ENCODE results near the gene TMEM135.
"Not testable (repeated sequence)": the region's sequence is repeated elsewhere in the genome, so short reads cannot be mapped to it uniquely, and the experiment has no call there.

Gene TMEM135

GRCh38 chr11:87136236-87136635, 98.5 kb downstream of the TMEM135 start:
- Histone ChIP-seq H3K9ac (ENCODE audit: low read depth in 1 of 2, low read length in 2 of 2) (no peak overlapping the region), H3K27me3 (ENCODE audit: control insufficient read depth in 1 of 2, insufficient read depth in 2 of 2, low read length in 2 of 2) (no peaks in the 10 kb centered on the region), H3K36me3 (ENCODE audit: control insufficient read depth in 1 of 2, insufficient read depth in 2 of 2, low read length in 2 of 2) (no peaks in the 10 kb centered on the region), H3K4me1 (ENCODE audit: control insufficient read depth in 1 of 2, insufficient read depth in 2 of 2, low read length in 2 of 2) (no peaks in the 10 kb centered on the region), H3K27ac (ENCODE audit: low read depth, low read length) (no peak overlapping the region), H3K4me3 (ENCODE audit: low read depth in 1 of 2, low read length in 2 of 2) (no peak overlapping the region), H3K9me3 (ENCODE audit: control insufficient read depth in 1 of 2, low read length in 2 of 2) (peaks cover 0 to 8% of the 10 kb centered on the region in 2 donors)

- Histone ChIP-seq H3K9me3 (ENCODE audit: control insufficient read depth in 1 of 2, low read length in 2 of 2) (peaks cover 0 to 8% of the 10 kb centered on the region in 2 donors), H3K27ac (ENCODE audit: low read depth, low read length) (no peak overlapping the region), H3K27me3 (ENCODE audit: control insufficient read depth in 1 of 2, insufficient read depth in 2 of 2, low read length in 2 of 2) (no peaks in the 10 kb centered on the region), H3K9ac (ENCODE audit: low read depth in 1 of 2, low read length in 2 of 2) (no peak overlapping the region), H3K4me3 (ENCODE audit: low read depth in 1 of 2, low read length in 2 of 2) (no peak overlapping the region), H3K36me3 (ENCODE audit: control insufficient read depth in 1 of 2, insufficient read depth in 2 of 2, low read length in 2 of 2) (no peaks in the 10 kb centered on the region), H3K4me1 (ENCODE audit: control insufficient read depth in 1 of 2, insufficient read depth in 2 of 2, low read length in 2 of 2) (no peaks in the 10 kb centered on the region)
Measured at GRCh38 chr11:87137711-87138110, 100.0 kb downstream of the TMEM135 start.

DNA sequence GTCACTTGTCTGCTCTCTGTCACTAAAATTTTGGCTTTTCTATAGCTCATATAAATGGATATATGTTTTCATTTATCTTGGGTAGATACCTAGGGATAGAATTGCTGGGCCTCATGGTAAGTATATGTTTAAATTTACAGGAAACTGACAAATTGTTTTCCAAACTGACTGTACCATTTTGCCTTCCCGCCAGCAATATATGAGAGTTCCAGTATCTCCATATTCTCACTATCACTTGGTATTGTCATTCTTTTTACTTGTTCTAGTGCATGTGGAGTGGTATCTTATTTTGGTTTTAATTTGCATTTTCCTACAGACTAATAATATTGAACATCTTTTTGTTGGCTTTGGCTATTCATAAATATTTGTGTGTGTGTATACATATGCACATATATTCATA, 101.7 kb downstream of the TMEM135 start:
- Histone ChIP-seq H3K9ac (ENCODE audit: low read depth in 1 of 2, low read length in 2 of 2) (no peak overlapping the region), H3K4me3 (ENCODE audit: low read depth in 1 of 2, low read length in 2 of 2) (no peak overlapping the region), H3K9me3 (ENCODE audit: control insufficient read depth in 1 of 2, low read length in 2 of 2) (peaks cover 0 to 8% of the 10 kb centered on the region in 2 donors), H3K27me3 (ENCODE audit: control insufficient read depth in 1 of 2, insufficient read depth in 2 of 2, low read length in 2 of 2) (no peaks in the 10 kb centered on the region), H3K4me1 (ENCODE audit: control insufficient read depth in 1 of 2, insufficient read depth in 2 of 2, low read length in 2 of 2) (no peaks in the 10 kb centered on the region), H3K27ac (ENCODE audit: low read depth, low read length) (no peak overlapping the region), H3K36me3 (ENCODE audit: control insufficient read depth in 1 of 2, insufficient read depth in 2 of 2, low read length in 2 of 2) (no peaks in the 10 kb centered on the region)

DNA sequence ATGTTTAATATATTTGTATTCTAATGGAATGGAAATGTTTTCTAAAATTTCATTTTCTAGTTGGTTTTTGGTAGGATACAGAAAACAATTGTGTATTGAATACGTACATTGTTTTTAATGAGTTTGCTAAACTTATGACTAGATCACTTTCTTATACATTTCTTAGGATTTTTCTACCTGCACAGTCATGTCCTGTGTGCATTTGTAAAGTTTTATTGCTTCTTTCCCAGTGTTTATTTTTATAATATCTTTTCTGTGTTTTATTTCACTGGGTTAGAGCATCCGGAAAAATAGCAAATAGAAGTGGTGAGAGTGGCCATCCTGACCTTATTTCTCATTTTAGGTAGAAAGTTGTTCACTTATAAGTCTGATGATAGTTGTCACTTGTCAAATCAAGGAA, 103.6 kb downstream of the TMEM135 start:
- Histone ChIP-seq H3K36me3 (ENCODE audit: control insufficient read depth in 1 of 2, insufficient read depth in 2 of 2, low read length in 2 of 2) (no peaks in the 10 kb centered on the region), H3K27ac (ENCODE audit: low read depth, low read length) (no peak overlapping the region), H3K4me1 (ENCODE audit: control insufficient read depth in 1 of 2, insufficient read depth in 2 of 2, low read length in 2 of 2) (no peaks in the 10 kb centered on the region), H3K9me3 (ENCODE audit: control insufficient read depth in 1 of 2, low read length in 2 of 2) (peaks cover 0 to 8% of the 10 kb centered on the region in 2 donors), H3K4me3 (ENCODE audit: low read depth in 1 of 2, low read length in 2 of 2) (no peak overlapping the region), H3K27me3 (ENCODE audit: control insufficient read depth in 1 of 2, insufficient read depth in 2 of 2, low read length in 2 of 2) (no peaks in the 10 kb centered on the region), H3K9ac (ENCODE audit: low read depth in 1 of 2, low read length in 2 of 2) (no peak overlapping the region)

- Histone ChIP-seq H3K27me3 (ENCODE audit: control insufficient read depth in 1 of 2, insufficient read depth in 2 of 2, low read length in 2 of 2) (no peaks in the 10 kb centered on the region), H3K9me3 (ENCODE audit: control insufficient read depth in 1 of 2, low read length in 2 of 2) (peaks cover 0 to 8% of the 10 kb centered on the region in 2 donors), H3K4me1 (ENCODE audit: control insufficient read depth in 1 of 2, insufficient read depth in 2 of 2, low read length in 2 of 2) (no peaks in the 10 kb centered on the region), H3K27ac (ENCODE audit: low read depth, low read length) (no peak overlapping the region), H3K36me3 (ENCODE audit: control insufficient read depth in 1 of 2, insufficient read depth in 2 of 2, low read length in 2 of 2) (no peaks in the 10 kb centered on the region), H3K4me3 (ENCODE audit: low read depth in 1 of 2, low read length in 2 of 2) (no peak overlapping the region), H3K9ac (ENCODE audit: low read depth in 1 of 2, low read length in 2 of 2) (no peak overlapping the region)
Measured at GRCh38 chr11:87141980-87142514, 104.3 kb downstream of the TMEM135 start.

- Histone ChIP-seq H3K9ac (ENCODE audit: low read depth in 1 of 2, low read length in 2 of 2) (no peak overlapping the region), H3K27me3 (ENCODE audit: control insufficient read depth in 1 of 2, insufficient read depth in 2 of 2, low read length in 2 of 2) (no peaks in the 10 kb centered on the region), H3K4me1 (ENCODE audit: control insufficient read depth in 1 of 2, insufficient read depth in 2 of 2, low read length in 2 of 2) (no peaks in the 10 kb centered on the region), H3K4me3 (ENCODE audit: low read depth in 1 of 2, low read length in 2 of 2) (no peak overlapping the region), H3K9me3 (ENCODE audit: control insufficient read depth in 1 of 2, low read length in 2 of 2) (peaks cover 0 to 8% of the 10 kb centered on the region in 2 donors), H3K27ac (ENCODE audit: low read depth, low read length) (no peak overlapping the region), H3K36me3 (ENCODE audit: control insufficient read depth in 1 of 2, insufficient read depth in 2 of 2, low read length in 2 of 2) (no peaks in the 10 kb centered on the region)
Measured at GRCh38 chr11:87142594-87142993, 104.9 kb downstream of the TMEM135 start.

- no peaks in the 10 kb centered on the region for H3K36me3 ChIP-seq (ENCODE audit: control insufficient read depth in 1 of 2, insufficient read depth in 2 of 2, low read length in 2 of 2)
- no peak overlapping the region for H3K9ac ChIP-seq (ENCODE audit: low read depth in 1 of 2, low read length in 2 of 2)
- no peaks in the 10 kb centered on the region for H3K4me1 ChIP-seq (ENCODE audit: control insufficient read depth in 1 of 2, insufficient read depth in 2 of 2, low read length in 2 of 2)
- no peaks in the 10 kb centered on the region for H3K27me3 ChIP-seq (ENCODE audit: control insufficient read depth in 1 of 2, insufficient read depth in 2 of 2, low read length in 2 of 2)
- H3K4me3 ChIP-seq (ENCODE audit: low read depth in 1 of 2, low read length in 2 of 2), result no peak overlapping the region
- H3K9me3 ChIP-seq (ENCODE audit: control insufficient read depth in 1 of 2, low read length in 2 of 2), result peaks cover 0 to 8% of the 10 kb centered on the region in 2 donors
- no peak overlapping the region for H3K27ac ChIP-seq (ENCODE audit: low read depth, low read length)
Measured at GRCh38 chr11:87143641-87144040, 105.9 kb downstream of the TMEM135 start.

- Histone ChIP-seq H3K9ac (ENCODE audit: low read depth in 1 of 2, low read length in 2 of 2) (no peak overlapping the region), H3K27ac (ENCODE audit: low read depth, low read length) (no peak overlapping the region), H3K4me1 (ENCODE audit: control insufficient read depth in 1 of 2, insufficient read depth in 2 of 2, low read length in 2 of 2) (no peaks in the 10 kb centered on the region)
Measured at GRCh38 chr11:87144252-87144651, 106.5 kb downstream of the TMEM135 start.

GRCh38 chr11:87148749-87149148, 111.0 kb downstream of the TMEM135 start:
- H3K9ac ChIP-seq (ENCODE audit: low read depth in 1 of 2, low read length in 2 of 2), result no peak overlapping the region
- no peaks in the 10 kb centered on the region for H3K36me3 ChIP-seq (ENCODE audit: control insufficient read depth in 1 of 2, insufficient read depth in 2 of 2, low read length in 2 of 2)

More at GRCh38 chr11:87144252-87144651, 106.5 kb downstream of the TMEM135 start:
- Histone ChIP-seq H3K36me3 (ENCODE audit: control insufficient read depth in 1 of 2, insufficient read depth in 2 of 2, low read length in 2 of 2) (no peaks in the 10 kb centered on the region), H3K27me3 (ENCODE audit: control insufficient read depth in 1 of 2, insufficient read depth in 2 of 2, low read length in 2 of 2) (no peaks in the 10 kb centered on the region), H3K9me3 (ENCODE audit: control insufficient read depth in 1 of 2, low read length in 2 of 2) (peaks cover 0 to 5% of the 10 kb centered on the region in 2 donors), H3K4me3 (ENCODE audit: low read depth in 1 of 2, low read length in 2 of 2) (no peak overlapping the region)

GRCh38 chr11:87149782-87150181, 112.0 kb downstream of the TMEM135 start:
- not testable (repeated sequence) for H3K4me3 ChIP-seq (ENCODE audit: low read depth in 1 of 2, low read length in 2 of 2); H3K9ac ChIP-seq (ENCODE audit: low read depth in 1 of 2, low read length in 2 of 2); H3K36me3 ChIP-seq (ENCODE audit: control insufficient read depth in 1 of 2, insufficient read depth in 2 of 2, low read length in 2 of 2); H3K27me3 ChIP-seq (ENCODE audit: control insufficient read depth in 1 of 2, insufficient read depth in 2 of 2, low read length in 2 of 2); H3K9me3 ChIP-seq (ENCODE audit: control insufficient read depth in 1 of 2, low read length in 2 of 2); H3K4me1 ChIP-seq (ENCODE audit: control insufficient read depth in 1 of 2, insufficient read depth in 2 of 2, low read length in 2 of 2); H3K27ac ChIP-seq (ENCODE audit: low read depth, low read length)

More at GRCh38 chr11:87148749-87149148, 111.0 kb downstream of the TMEM135 start:
- Histone ChIP-seq H3K9me3 (ENCODE audit: control insufficient read depth in 1 of 2, low read length in 2 of 2) (no peaks in the 10 kb centered on the region), H3K27me3 (ENCODE audit: control insufficient read depth in 1 of 2, insufficient read depth in 2 of 2, low read length in 2 of 2) (no peaks in the 10 kb centered on the region), H3K4me1 (ENCODE audit: control insufficient read depth in 1 of 2, insufficient read depth in 2 of 2, low read length in 2 of 2) (no peaks in the 10 kb centered on the region), H3K27ac (ENCODE audit: low read depth, low read length) (no peak overlapping the region), H3K4me3 (ENCODE audit: low read depth in 1 of 2, low read length in 2 of 2) (no peak overlapping the region)

DNA sequence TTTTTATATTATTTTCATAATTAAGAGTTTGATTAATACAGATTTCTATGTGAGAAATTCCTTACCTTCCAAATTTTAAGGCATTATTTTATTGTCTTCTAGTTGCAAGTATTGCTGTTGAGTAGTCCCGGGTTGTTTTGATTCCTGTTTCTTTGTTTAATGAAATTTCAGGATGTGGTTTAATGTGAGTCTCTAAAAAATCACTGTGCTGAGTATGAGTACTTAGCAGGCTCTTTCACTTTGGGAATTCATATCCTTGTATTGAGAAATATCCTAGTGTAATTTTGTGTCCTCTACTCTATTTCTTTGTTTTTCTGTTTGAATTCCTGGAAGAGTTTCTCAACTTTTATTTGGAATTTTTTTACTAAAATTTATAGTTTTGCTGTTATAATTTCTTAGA, 113.2 kb downstream of the TMEM135 start:
- no peaks in the 10 kb centered on the region for H3K27me3 ChIP-seq (ENCODE audit: control insufficient read depth in 1 of 2, insufficient read depth in 2 of 2, low read length in 2 of 2)
- H3K36me3 ChIP-seq (ENCODE audit: control insufficient read depth in 1 of 2, insufficient read depth in 2 of 2, low read length in 2 of 2), result no peaks in the 10 kb centered on the region
- H3K4me3 ChIP-seq (ENCODE audit: low read depth in 1 of 2, low read length in 2 of 2), result no peak overlapping the region
- no peak overlapping the region for H3K27ac ChIP-seq (ENCODE audit: low read depth, low read length)
- no peaks in the 10 kb centered on the region for H3K9me3 ChIP-seq (ENCODE audit: control insufficient read depth in 1 of 2, low read length in 2 of 2)
- H3K9ac ChIP-seq (ENCODE audit: low read depth in 1 of 2, low read length in 2 of 2), result no peak overlapping the region
- no peaks in the 10 kb centered on the region for H3K4me1 ChIP-seq (ENCODE audit: control insufficient read depth in 1 of 2, insufficient read depth in 2 of 2, low read length in 2 of 2)

Measured in duodenal mucosa (tissue), 2 donors.